HepG2 (cell line): ENCODE measurements around the gene RANBP3. TPM values are rescaled to one million over a fixed set of nuclear protein-coding genes. Genes with fewer than 3 reads are reported as not detected.
A peak's percentile ranks its signal among the peaks of the same experiment; 100 is the strongest.

Source experiments
- ATAC-seq: fragments of 200-7000 bp; cut with Tn5 transposase; 3 replicates; pipeline ENCODE4 v1.9.1; 2020; ENCODE audit warnings: mild to moderate bottlenecking, moderate library complexity
- BruUV-seq: library from RNA; stranded (reverse); fragments of 400-500 nt; replicated peaks from 2 replicates; lab custom pipeline; 2021; lab: Mats Ljungman, UMichigan
- CTCF ChIA-PET: fragments of 300-600 bp; formaldehyde crosslinking; extraction: SDS; loops from one replicate; lab custom pipeline; 2021; ENCODE audit warnings: low total read pairs, inconsistent platforms, low intra/inter-chr PET ratio; lab: Yijun Ruan, JAX
- POLR2A ChIA-PET: fragments of 350-600 bp; sonication (Branson Sonifier 250); formaldehyde crosslinking; loops from one replicate; lab custom pipeline; 2020; ENCODE audit warnings: antibody characterized with exemption, inconsistent platforms; lab: Yijun Ruan, JAX
- DNase-seq: peaks from one replicate; pipeline ENCODE4 v3.0.0-alpha.2; 2015; ENCODE audit warnings: low spot score
- FAIRE-seq: peaks from 3 replicates; lab custom pipeline; 2011; peaks lifted over from hg19 to GRCh38; lab: Jason Lieb, UNC
- H2AFZ ChIP-seq: one replicate; pipeline ENCODE4 v1.6.1; 2011; ENCODE audit warnings: low read length, inconsistent platforms
- H3K27ac ChIP-seq: fragments of 300-600 bp; 3 replicates; pipeline ENCODE4 v1.8.0; 2011; ENCODE audit warnings: mixed run types, mild to moderate bottlenecking, mixed read lengths, low read length, inconsistent platforms; ENCODE audit not compliant: insufficient read depth; ENCODE audit errors: extremely low read length
- H3K27me3 ChIP-seq, 2 experiments: fragments of 200-600 bp in 1 of 2; 2 replicates in 1 of 2; 3 replicates in 1 of 2; pipeline versions ENCODE4 v1.6.0 to v1.8.0; 2011; ENCODE audit warnings: low read length in 2 of 2, mild to moderate bottlenecking in 2 of 2, moderate library complexity in 2 of 2, inconsistent platforms in 1 of 2; ENCODE audit not compliant: insufficient read depth in 2 of 2, control insufficient read depth in 1 of 2
- H3K36me3 ChIP-seq, 2 experiments: fragments of 200-600 bp in 1 of 2; replicated peaks in 1 of 2; 2 replicates in 1 of 2; 3 replicates in 1 of 2; pipeline versions ENCODE4 v1.5.1 to v1.8.0; 2011; ENCODE audit warnings: low read length in 2 of 2, inconsistent platforms in 1 of 2; ENCODE audit not compliant: insufficient read depth in 2 of 2, control insufficient read depth in 1 of 2
- H3K4me1 ChIP-seq: 2 replicates; pipeline ENCODE4 v1.5.1; 2012; ENCODE audit warnings: low read length, inconsistent platforms; ENCODE audit not compliant: insufficient read depth
- H3K4me2 ChIP-seq: 2 replicates; pipeline ENCODE4 v1.6.0; 2011; ENCODE audit warnings: low read depth, low read length, inconsistent platforms
- H3K4me3 ChIP-seq, 3 experiments: fragments of 200-600 bp in 1 of 3; sonication (generic), shearing (Covaris generic) in 1 of 3; replicated peaks in 1 of 3; 2 replicates each; pipeline ENCODE4 v1.5.1; 2011 to 2016; ENCODE audit warnings: low read length in 3 of 3, inconsistent platforms in 2 of 3, low read depth in 2 of 3, mild to moderate bottlenecking in 2 of 3, control low read depth in 1 of 3, mixed read lengths in 1 of 3; ENCODE audit not compliant: insufficient read depth in 1 of 3
- H3K79me2 ChIP-seq: one replicate; pipeline ENCODE4 v1.6.1; 2011; ENCODE audit warnings: low read length, inconsistent platforms; ENCODE audit not compliant: insufficient read depth
- H3K9ac ChIP-seq: 2 replicates; pipeline ENCODE4 v1.6.0; 2011; ENCODE audit warnings: mild to moderate bottlenecking, low read depth, low read length, inconsistent platforms; ENCODE audit not compliant: insufficient read depth
- H3K9me3 ChIP-seq: 2 replicates; pipeline ENCODE4 v1.5.1; 2012; ENCODE audit warnings: mild to moderate bottlenecking, low read length
- H4K20me1 ChIP-seq: 2 replicates; pipeline ENCODE4 v1.6.0; 2011; ENCODE audit warnings: inconsistent platforms, mild to moderate bottlenecking, low read length, moderate library complexity; ENCODE audit not compliant: insufficient read depth
- NFKB2 ChIP-seq: sonication (generic); formaldehyde crosslinking; IDR thresholded peaks from 2 replicates; pipeline ENCODE4 v1.4.0; 2020; ENCODE audit warnings: missing genetic modification reagents, borderline replicate concordance
- ZBTB33 ChIP-seq: sonication (generic); formaldehyde crosslinking; IDR thresholded peaks from 2 replicates; pipeline ENCODE4 v1.4.0; 2020; ENCODE audit warnings: missing genetic modification reagents
- ZBTB46 ChIP-seq: sonication (generic); formaldehyde crosslinking; IDR thresholded peaks from 2 replicates; pipeline ENCODE4 v1.4.0; 2020; ENCODE audit warnings: mild to moderate bottlenecking, missing genetic modification reagents, borderline replicate concordance
- ZNF512B ChIP-seq: sonication (generic); formaldehyde crosslinking; IDR thresholded peaks from 2 replicates; pipeline ENCODE4 v1.5.1; 2020; ENCODE audit warnings: missing genetic modification reagents, mild to moderate bottlenecking, borderline replicate concordance
- WGBS: methylation state at CpG from one replicate; pipeline ENCODE4 v1.1.6; 2017; ENCODE audit warnings: low lambda C conversion rate; 5-methylcytosine and 5-hydroxymethylcytosine counted together
- in situ Hi-C: cut with HindIII; loops from 2 replicates; pipeline ENCODE4 v1.10.0; 2017; ENCODE audit warnings: low pct_unique_long_range_greater_than_20kb; ENCODE audit not compliant: extremely low pct_ligation_motif_present
- intact Hi-C: fragments of 100-400 bp; cut with micrococcal nuclease; formaldehyde crosslinking; loops from one replicate; pipeline ENCODE4 v1.10.0; 2022; ENCODE audit not compliant: unreplicated experiment
- polyA plus RNA-seq, 8 experiments: library from polyadenylated mRNA; depleted of rRNA in 3 of 8; stranded (reverse) in 7 of 8; unstranded in 1 of 8; fragments of >200 nt; fragmentation: Illumina TruSeq in 4 of 8; extraction: Trizol in 4 of 8; gene quantifications; 2 replicates each; pipeline versions ENCODE4 v1.2.1 to v1.2.3, GENCODE V29; 2011 to 2016; ENCODE audit warnings: low read depth in 4 of 8, missing spikeins in 1 of 8, mixed read lengths in 1 of 8; ENCODE audit not compliant: insufficient read depth in 1 of 8
- total RNA-seq, 5 experiments: library from RNA; depleted of rRNA; stranded (reverse); fragments of >200 nt; fragmentation: Illumina TruSeq; extraction: Trizol; gene quantifications; 2 replicates each; pipeline ENCODE4 v1.2.3, GENCODE V29; 2016; ENCODE audit warnings: low read depth in 1 of 5

RANBP3 gene
- total and polyA plus RNA-seq, 2 of the 13 experiments (the other 11 are each of a cell fraction or from before 2014, with no cell fraction given) = 39.5 to 149 TPM

- TF ChIP-seq ZNF512B (CRISPR knock-in tag) (no peak), ZBTB46 (CRISPR knock-in tag) (no peak)
These were observed 29.0 kb downstream of the RANBP3 start (continued) for GRCh38 chr19:5948752-5949564.

GRCh38 chr19:5947435-5947834 is 30.5 kb downstream of the RANBP3 start:
- CTCF ChIA-PET = no interaction called here
- POLR2A ChIA-PET = no interaction called here
- H3K4me2 ChIP-seq = no peak overlapping the region
- H3K4me3 ChIP-seq = no peak overlapping the region
- ATAC-seq (no peak), DNase-seq (no peak), FAIRE-seq (no peak)
- peaks cover 95% of the 10 kb centered on the region for H3K79me2 ChIP-seq
- H3K9ac ChIP-seq = no peak overlapping the region
- H3K4me1 ChIP-seq = peaks cover 17% of the 10 kb centered on the region
- WGBS = 95% methylated on average over 9 of the region's 13 CpGs
- H3K9me3 ChIP-seq = no peaks in the 10 kb centered on the region
- no peaks in the 10 kb centered on the region for H3K27me3 ChIP-seq
- peaks cover 38% of the 10 kb centered on the region; the same call in 1 of the 2 replicates for H4K20me1 ChIP-seq
- no peak for TF ChIP-seq NFKB2 (CRISPR knock-in tag)
- peak; percentile 23; the same call in 1 of the 2 replicates for TF ChIP-seq ZBTB33 (CRISPR knock-in tag)
- in situ Hi-C loops = no loop called here
- intact Hi-C loops = no loop called here
- peaks cover 22 to 64% of the 10 kb centered on the region in 2 experiments for H3K36me3 ChIP-seq
- no peak overlapping the region for H3K27ac ChIP-seq
- H2AFZ ChIP-seq = no peak overlapping the region
- no TSS peak for BruUV-seq
